HG03064 (cell line): ENCODE data around the gene RAPGEF1.

ENCODE experiments used
- ATAC-seq: cut with Tn5 transposase; IDR thresholded peaks from one replicate; pipeline ENCODE4 v1.9.1; 2021; ENCODE audit warnings: low read depth; ENCODE audit not compliant: unreplicated experiment

RAPGEF1 gene

DNA sequence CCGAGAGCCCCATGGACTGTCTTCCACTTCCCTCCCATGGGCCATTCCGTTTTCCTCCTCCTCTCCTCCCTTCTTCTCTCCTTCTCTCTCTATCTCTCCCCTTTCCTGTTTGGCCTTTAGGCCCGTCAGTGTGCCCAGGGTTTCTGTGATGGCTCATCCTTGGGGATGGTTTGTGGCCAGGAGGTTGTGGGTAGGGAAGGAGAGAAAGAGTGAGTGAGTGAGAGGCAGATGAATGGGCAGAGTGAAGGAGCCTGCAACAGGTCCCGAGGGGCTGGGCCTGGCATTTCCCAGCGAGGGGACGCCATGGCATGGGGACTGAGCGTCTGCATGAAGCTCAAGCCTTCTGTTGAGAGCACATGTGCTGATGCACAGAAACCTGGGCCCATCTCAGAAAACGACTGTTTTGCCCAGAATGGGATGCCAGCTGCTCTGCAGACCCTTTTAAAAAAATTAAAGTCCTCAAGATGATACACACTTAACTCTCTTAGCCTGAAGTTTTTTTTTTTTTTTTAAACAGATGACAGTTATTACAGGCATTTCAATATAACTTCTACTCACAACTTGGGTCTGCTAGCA lies 125.4 kb downstream of the RAPGEF1 start:
- no peak for ATAC-seq

DNA sequence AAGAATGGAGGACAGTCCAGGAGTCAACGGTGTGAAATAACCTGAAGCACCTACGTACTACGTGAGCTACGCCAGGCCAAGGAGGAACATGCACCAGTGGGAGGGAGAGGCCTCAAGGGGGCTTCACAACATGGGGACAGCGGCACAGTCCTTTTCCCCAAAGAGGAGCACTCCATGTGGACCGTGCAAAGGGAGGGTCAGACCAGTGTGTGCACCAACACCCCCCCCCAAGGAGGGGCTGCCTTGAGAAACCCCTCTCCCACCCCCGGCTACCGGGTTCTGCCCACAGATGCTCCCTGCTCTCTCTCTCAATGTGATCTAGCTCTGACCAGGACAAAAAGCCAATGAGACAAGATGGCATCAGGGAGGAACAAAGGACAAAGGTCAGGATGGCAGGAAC lies 126.0 kb downstream of the RAPGEF1 start:
- no peak for ATAC-seq

GRCh38 chr9:131612851-131613250 lies 127.0 kb downstream of the RAPGEF1 start:
- ATAC-seq, result no peak

- ATAC-seq, result no peak
These were observed 128.1 kb downstream of the RAPGEF1 start for GRCh38 chr9:131611586-131612315.

GRCh38 chr9:131610231-131610761 lies 129.6 kb downstream of the RAPGEF1 start:
- no peak for ATAC-seq

DNA sequence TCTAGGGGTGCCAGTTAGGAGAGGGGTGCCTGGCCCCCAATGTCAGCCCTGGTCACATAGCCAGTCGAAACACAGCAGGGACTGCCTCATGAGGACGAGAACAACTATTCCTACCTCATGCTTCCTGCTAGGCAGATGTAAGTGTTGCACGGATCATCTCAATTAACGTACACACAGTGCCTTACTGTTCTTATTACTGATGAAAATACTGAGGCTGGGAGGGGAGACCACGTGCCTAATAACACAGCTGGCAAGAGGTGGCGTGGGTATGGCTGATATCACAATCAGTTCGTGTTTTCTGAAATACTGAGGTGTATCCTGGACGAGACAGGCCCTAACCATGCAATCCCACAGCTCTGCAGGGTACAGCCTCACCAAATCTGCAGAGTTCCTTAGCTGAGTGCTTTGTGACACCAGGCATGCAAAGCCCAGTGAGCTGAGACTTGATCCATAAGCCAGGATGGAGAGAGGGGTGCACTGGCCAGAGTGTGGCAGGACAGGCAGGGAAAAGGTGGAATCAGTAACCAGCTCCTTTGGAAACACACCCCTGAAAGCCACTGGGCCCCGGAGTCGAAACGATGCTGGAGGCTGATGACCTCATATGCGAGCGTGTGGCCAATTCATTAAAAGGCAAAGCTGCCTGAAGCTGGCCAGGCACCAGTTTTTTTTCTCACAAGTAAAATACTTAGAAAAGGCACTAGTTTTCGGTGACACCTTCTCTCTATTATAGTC lies 130.6 kb downstream of the RAPGEF1 start:
- no peak for ATAC-seq

DNA sequence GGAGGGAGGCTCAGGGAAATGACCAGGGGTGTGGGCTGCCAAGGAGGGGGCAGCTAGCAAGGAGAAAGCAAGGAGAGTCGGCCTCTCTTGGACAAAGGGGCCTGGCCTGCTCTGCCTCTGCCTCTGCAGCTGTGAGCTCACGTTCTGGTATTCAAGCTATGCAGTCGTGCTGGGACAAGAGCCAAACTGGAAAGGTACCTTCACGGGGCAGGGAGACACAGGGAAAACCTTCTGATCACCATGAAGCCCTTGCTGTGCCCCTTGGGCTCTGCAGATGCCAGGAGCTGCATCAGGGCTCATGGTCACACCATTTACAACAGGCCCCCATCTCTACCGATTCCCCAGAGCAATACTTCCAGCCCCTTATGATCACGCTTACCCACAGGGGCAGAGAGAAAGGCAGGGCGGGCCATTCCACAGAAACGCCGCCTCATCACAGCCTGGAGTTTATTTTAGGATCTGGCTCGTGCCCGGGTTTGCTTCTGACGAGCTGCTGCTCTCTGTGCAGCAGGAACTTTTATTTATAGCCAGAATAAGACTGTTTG lies 131.3 kb downstream of the RAPGEF1 start:
- ATAC-seq, result no peak

DNA sequence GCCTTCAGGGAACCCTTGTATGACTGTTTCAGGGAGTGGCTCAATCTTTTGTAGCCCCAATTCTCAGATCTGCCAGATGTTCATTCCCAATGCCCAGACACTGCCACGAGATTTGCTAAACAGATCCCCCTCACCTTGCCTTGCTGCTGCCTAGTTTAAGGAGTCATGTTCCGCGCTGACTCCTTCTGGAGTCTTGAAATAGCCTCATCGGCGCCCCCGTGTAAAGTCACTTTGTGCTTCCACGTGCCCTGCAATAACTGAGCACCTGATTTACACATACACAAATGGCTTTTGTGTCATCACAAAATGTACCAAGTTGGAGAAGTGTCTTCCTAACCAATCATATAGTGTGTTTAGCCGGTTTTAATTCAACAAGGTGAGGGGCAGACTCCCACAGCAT lies 132.3 kb downstream of the RAPGEF1 start:
- no peak for ATAC-seq

- no peak for ATAC-seq
These were observed 132.8 kb downstream of the RAPGEF1 start for GRCh38 chr9:131606896-131607567.

GRCh38 chr9:131605770-131606590 lies 133.9 kb downstream of the RAPGEF1 start:
- no peak for ATAC-seq

- ATAC-seq, result no peak
These were observed 136.0 kb downstream of the RAPGEF1 start for GRCh38 chr9:131603711-131604439.

DNA sequence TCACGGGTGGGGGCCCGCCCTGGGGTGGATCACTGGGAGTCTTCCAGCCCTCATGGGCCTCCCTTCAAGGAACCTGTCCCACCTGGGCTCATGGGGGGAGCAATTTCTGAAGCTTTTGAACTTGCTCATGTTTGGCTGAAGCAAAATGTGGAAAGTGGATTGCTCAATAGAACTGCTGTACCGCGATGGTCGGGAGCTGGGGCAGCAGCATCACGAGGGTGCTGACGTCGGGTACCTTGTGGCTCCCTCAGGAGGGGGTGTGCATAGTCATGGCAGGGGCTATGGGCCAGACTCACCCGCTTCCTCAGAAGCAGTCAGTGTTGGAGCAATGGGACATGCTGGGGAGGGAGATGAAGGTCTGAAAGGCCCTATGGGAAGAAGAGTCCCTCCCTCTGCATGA lies 136.7 kb downstream of the RAPGEF1 start:
- no peak for ATAC-seq

GRCh38 chr9:131601683-131602181 lies 138.1 kb downstream of the RAPGEF1 start:
- no peak for ATAC-seq

DNA sequence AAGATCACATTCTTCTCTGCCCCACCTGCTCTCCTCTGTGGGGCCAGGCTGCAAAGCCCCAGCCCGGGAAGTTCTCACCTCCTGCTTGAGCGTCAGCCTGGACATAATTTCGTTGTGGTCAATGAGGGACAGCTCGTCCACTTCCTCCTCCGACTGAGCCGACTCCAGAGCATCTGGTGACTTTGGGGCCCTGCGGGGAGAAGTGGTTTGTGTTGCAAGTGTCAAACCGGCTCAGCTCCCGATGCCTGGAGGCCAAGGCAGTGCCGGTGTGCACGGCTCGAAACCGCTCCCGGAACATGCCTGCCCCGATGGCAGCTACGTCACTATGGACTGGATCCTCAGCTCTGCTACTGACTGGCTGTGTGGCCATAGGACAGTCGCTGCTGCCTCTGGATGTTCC lies 141.8 kb downstream of the RAPGEF1 start:
- no peak for ATAC-seq

GRCh38 chr9:131597246-131597645 lies 142.6 kb downstream of the RAPGEF1 start:
- no peak for ATAC-seq

DNA sequence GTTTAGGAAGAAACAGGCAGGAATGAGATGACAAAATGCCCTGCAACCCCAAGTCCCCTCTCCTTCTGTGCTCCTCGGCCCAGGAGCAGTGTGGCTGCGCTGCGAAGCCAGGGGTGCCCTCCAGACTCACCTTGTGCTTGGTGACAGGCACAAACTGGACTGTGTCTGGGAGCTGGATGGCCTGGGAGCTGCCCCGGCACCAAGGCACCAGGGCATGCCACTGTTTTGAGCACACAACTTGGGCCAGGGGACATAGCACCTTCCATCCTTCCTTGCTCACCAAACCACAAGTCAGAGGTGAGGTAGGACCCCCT lies 143.5 kb downstream of the RAPGEF1 start:
- ATAC-seq, result no peak

DNA sequence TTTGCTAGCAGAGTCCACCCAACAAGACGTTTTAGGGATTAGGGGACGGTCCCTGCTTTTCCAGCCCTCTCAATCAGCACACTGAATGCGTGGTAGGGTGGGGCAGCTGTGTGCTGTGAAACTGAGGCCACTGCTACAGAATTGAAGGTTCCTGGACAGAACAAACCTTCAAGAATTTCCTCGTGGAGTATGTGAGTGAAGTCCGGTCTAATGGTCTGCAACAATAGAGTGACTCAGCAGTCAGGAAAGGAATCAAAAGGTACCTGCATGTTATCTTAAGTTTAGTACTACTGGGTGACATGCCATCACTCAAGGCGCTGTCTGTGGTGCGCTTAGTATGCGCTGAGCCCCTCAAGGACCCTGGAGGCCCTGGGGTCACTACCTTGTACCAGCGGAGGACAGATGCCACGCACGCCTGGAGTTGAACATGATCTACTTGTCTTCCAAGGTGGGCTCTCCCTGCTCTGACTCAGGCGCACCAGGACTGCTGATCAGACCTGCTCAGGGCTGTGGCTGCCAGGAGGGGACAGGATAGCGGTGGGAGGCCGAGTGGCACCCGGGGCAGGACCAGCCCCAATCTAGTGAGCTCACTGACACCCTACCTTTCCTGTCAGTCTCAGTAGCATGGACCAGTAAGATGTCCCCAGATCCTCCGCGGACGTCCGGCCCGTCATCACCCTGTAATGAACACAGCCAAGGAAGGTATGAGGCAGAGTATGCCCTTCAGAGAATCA lies 144.0 kb downstream of the RAPGEF1 start:
- no peak for ATAC-seq

GRCh38 chr9:131594906-131595665 lies 144.8 kb downstream of the RAPGEF1 start:
- ATAC-seq, result no peak
